Choroid plexus epithelial cell (primary cell): ENCODE data around the gene SLC25A6.
"Not testable (repeated sequence)": the region's sequence is repeated elsewhere in the genome, so short reads cannot be mapped to it uniquely, and the experiment has no call there.

Experiments
- DNase-seq: peaks from one replicate; pipeline ENCODE4 v3.0.0-alpha.2; 2010; ENCODE audit warnings: low read depth
- H3K4me3 ChIP-seq: 2 replicates; pipeline ENCODE4 v1.5.1; 2011; ENCODE audit warnings: low read depth, mild to moderate bottlenecking, control low read depth, low read length, moderate library complexity
- TF ChIP-seq, protein P1 (sequence below): conservative IDR thresholded peaks from 2 replicates; pipeline ENCODE4 v1.5.1; 2011; ENCODE audit warnings: low read depth, mild to moderate bottlenecking, control low read depth, inconsistent platforms, low read length, moderate library complexity

The SLC25A6 gene

DNA sequence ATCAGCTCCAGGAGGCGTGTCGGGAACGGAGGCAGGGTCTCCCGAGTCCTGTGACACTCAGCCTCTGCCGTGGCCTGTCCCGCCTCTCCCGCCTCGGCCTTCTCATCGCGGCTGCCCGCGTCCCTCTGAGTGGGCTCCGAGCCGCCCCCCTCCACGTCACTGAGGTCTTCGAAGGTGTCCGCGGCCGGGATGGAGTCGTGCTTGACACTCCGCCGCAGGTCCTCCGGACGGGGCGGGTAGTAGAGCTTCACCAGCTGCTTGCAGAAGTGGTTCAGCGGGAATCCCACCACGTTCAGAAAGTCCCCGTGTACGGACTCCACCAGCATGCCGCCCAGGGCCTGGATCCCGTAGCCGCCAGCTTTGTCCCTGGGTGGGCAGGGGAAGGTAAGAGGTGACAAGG lies 35.8 kb upstream of the SLC25A6 start:
- no peak for DNase-seq
- TF ChIP-seq, protein P1, sequence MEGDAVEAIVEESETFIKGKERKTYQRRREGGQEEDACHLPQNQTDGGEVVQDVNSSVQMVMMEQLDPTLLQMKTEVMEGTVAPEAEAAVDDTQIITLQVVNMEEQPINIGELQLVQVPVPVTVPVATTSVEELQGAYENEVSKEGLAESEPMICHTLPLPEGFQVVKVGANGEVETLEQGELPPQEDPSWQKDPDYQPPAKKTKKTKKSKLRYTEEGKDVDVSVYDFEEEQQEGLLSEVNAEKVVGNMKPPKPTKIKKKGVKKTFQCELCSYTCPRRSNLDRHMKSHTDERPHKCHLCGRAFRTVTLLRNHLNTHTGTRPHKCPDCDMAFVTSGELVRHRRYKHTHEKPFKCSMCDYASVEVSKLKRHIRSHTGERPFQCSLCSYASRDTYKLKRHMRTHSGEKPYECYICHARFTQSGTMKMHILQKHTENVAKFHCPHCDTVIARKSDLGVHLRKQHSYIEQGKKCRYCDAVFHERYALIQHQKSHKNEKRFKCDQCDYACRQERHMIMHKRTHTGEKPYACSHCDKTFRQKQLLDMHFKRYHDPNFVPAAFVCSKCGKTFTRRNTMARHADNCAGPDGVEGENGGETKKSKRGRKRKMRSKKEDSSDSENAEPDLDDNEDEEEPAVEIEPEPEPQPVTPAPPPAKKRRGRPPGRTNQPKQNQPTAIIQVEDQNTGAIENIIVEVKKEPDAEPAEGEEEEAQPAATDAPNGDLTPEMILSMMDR = no peak
- H3K4me3 ChIP-seq = no peak overlapping the region

DNA sequence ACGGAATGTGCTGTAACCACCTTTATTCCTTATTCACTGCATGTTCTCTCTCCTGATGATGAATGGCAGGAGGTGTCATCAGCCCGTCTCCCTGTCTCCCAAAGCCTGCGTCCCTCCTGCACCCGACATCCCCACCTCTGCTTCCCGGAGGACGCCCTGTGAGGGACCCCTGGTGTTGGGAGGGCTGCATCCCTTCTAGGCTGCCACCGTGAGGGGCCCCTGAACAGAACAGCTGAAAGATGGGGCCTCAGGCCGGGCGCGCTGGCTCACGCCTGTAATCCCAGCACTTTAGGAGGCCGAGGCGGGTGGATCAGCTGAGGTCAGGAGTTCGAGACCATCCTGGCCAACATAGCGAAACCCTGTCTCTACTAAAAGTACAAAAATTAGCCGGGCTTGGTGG lies 34.4 kb upstream of the SLC25A6 start:
- not testable (repeated sequence) for DNase-seq, H3K4me3 ChIP-seq

DNA sequence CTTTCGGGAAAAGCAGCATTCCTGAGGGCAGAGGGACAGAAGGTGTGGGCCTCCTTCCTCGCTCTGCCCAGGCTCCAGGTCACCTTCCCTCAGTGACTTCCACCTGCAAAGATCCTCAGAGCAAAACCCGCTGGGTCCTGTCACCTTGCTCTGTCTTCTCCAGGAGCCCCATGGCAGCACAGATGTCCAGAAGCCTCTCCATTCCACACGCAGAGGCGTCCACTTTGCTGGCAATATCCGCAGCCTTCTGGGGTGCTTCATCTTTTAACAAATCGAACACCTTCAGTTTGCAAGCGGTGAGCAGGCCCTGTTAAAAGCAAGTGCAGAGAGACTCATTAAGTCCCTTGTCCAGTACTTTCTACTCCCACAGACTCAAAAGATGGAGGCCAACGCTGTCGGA lies 33.5 kb upstream of the SLC25A6 start:
- TF ChIP-seq, protein P1 = no peak
- no peak overlapping the region for H3K4me3 ChIP-seq
- no peak for DNase-seq

DNA sequence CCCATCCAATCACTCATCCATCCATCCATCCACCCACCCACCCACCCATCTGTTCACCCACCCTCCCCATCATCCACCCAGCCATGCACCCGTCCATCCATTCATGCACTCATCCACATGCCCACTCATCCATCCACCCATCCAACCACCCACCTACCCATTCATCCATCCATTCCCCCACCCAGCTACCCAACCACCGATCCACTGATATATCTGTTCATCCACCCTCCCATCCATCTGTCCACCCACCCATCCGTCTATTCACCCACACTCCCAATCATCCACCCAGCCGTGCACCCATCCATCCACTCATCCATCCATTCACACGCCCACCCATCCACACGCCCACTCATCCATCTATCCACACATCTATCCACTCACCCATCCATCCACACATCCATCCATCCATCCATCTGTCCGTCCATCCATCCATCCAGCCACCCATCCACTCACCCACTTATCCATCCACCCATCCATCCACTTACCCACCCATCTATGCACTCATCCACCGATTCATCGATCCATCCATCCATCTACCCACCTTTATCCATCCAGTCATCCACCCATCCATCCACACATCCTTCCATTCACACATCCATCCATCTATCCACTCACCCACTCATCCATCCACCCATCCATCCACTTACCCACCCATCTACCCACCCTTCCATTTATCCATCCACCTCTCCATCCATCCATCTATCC lies 32.4 kb upstream of the SLC25A6 start:
- DNase-seq = no peak
- no peak overlapping the region for H3K4me3 ChIP-seq
- TF ChIP-seq, protein P1 = no peak

DNA sequence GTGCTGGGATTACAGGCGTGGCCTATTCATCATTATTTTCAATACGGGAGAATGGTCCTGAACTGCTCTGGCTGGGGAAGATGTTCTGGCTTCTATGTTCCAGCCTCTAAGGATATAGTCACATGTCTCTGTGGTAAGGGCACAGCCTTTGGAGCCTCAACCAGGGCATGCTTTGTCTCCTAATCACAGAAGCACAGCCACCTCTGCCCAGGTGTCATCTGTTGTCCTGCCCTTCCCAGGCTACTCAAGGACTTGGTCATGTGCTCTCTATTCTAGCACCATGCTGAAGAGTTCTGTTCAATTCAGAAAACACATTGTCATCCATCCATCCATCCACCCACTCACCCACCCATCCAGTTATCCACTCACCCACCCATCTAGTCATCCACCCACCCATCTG lies 31.3 kb upstream of the SLC25A6 start:
- DNase-seq = no peak
- TF ChIP-seq, protein P1 = no peak
- no peak overlapping the region for H3K4me3 ChIP-seq

DNA sequence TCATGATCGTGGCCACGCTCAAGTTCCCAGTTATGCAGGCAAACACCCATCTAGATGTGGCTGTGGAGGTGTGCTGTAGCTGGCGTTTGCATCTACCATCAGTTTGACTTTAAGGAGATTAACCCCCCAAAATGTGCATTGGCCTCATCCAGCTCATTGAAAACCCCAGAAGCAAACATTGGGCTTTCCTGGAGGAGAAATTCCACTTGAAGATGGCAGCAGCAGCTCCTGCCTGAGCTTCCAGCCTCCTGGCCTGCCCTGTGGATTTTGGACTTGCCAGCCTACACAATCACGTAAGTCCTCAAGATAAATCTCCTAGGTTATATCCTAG lies 30.2 kb upstream of the SLC25A6 start:
- TF ChIP-seq, protein P1 = no peak
- H3K4me3 ChIP-seq = no peak overlapping the region
- DNase-seq = no peak

DNA sequence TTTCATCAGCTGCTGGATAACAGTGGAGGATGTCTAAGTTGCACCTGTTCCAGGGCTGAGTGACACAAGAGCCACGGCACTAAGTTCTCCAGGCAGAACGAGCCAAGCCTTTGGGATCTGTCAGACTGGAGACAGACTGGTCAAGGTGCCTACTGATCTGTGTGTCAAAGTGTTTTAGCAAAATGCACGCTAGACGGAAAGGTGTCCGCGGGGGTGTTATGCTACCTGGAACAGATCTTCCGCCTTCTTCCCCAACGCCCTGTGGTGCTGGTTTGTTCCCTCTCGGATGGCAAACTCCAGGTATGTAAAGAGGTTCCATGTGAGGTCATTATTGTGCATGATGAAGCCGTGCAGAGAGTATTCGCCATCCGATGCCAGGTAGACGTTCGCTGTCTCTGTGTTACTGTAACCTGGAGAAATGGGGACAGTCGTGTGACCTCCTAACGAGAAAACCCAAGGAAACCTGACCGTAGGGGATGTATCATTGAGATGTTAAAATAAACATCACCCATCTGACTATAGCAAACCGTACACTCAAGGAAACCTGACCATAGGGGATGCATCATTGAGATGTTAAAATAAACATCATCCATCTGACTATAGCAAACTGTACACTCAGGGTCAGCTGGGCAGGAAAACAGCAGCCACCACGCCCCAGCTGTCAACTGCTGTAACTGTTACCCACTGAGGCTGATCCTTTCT lies 29.7 kb upstream of the SLC25A6 start:
- TF ChIP-seq, protein P1 = no peak
- no peak for DNase-seq

More for the DNA sequence above, 29.7 kb upstream of the SLC25A6 start:
- H3K4me3 ChIP-seq = no peak overlapping the region
